Measurements from ENCODE around the gene LRIG1. TPM values are rescaled to one million over a fixed set of nuclear protein-coding genes. Genes with fewer than 3 reads are reported as not detected.

LRIG1 gene
- total RNA-seq, 1 experiment from 2014 or later = 24.1 TPM

GRCh38 chr3:66344848-66345578 is 155.8 kb downstream of the LRIG1 start:
- Histone ChIP-seq H3K4me3 (ENCODE audit: low read depth, low read length, poor library complexity, severe bottlenecking) (no peak overlapping the region), H3K36me3 (ENCODE audit: insufficient read depth, low read length, poor library complexity, severe bottlenecking) (no peaks in the 10 kb centered on the region), H3K27me3 (replicated peaks; ENCODE audit: insufficient read depth, low read depth, low read length, poor library complexity) (no peaks in the 10 kb centered on the region), H3K9me3 (ENCODE audit: low read depth, low read length, poor library complexity, severe bottlenecking) (no peaks in the 10 kb centered on the region), H3K4me1 (ENCODE audit: insufficient read depth, low read length, poor library complexity, severe bottlenecking) (no peaks in the 10 kb centered on the region), H3K27ac (ENCODE audit: low read depth, low read length, poor library complexity, severe bottlenecking) (no peak overlapping the region)
- ChIA-PET CTCF (no interaction called here), POLR2A (ENCODE audit: low non-redundant PET) (no interaction called here)
- TF ChIP-seq EZH2 (IDR thresholded peaks at IDR 0.05; ENCODE audit: borderline replicate concordance, low read depth, low read length, poor library complexity, severe bottlenecking) (no peak), CTCF (conservative IDR thresholded peaks at IDR 0.05; ENCODE audit: low read depth, low read length) (no peak)
- intact Hi-C loops (cut with micrococcal nuclease; ENCODE audit: unreplicated experiment) = no loop called here
- no TSS peak for BruUV-seq (replicated peaks)
- DNase-seq (ENCODE audit: low spot score) = no peak

GRCh38 chr3:66344391-66344811 is 156.4 kb downstream of the LRIG1 start:
- Histone ChIP-seq H3K27ac (ENCODE audit: low read depth, low read length, poor library complexity, severe bottlenecking) (no peak overlapping the region), H3K4me1 (ENCODE audit: insufficient read depth, low read length, poor library complexity, severe bottlenecking) (no peaks in the 10 kb centered on the region), H3K9me3 (ENCODE audit: low read depth, low read length, poor library complexity, severe bottlenecking) (no peaks in the 10 kb centered on the region), H3K27me3 (replicated peaks; ENCODE audit: insufficient read depth, low read depth, low read length, poor library complexity) (no peaks in the 10 kb centered on the region), H3K36me3 (ENCODE audit: insufficient read depth, low read length, poor library complexity, severe bottlenecking) (no peaks in the 10 kb centered on the region), H3K4me3 (ENCODE audit: low read depth, low read length, poor library complexity, severe bottlenecking) (no peak overlapping the region)
- intact Hi-C loops (cut with micrococcal nuclease; ENCODE audit: unreplicated experiment) = no loop called here
- ChIA-PET CTCF (no interaction called here), POLR2A (ENCODE audit: low non-redundant PET) (no interaction called here)
- no peak for TF ChIP-seq CTCF (conservative IDR thresholded peaks at IDR 0.05; ENCODE audit: low read depth, low read length)
- TF ChIP-seq EZH2 (IDR thresholded peaks at IDR 0.05; ENCODE audit: borderline replicate concordance, low read depth, low read length, poor library complexity, severe bottlenecking) = no peak
- no TSS peak for BruUV-seq (replicated peaks)
- no peak for DNase-seq (ENCODE audit: low spot score)

GRCh38 chr3:66342717-66343356 is 158.0 kb downstream of the LRIG1 start:
- H3K36me3 ChIP-seq (ENCODE audit: insufficient read depth, low read length, poor library complexity, severe bottlenecking) = no peaks in the 10 kb centered on the region
- no TSS peak for BruUV-seq (replicated peaks)
- no peak for DNase-seq (ENCODE audit: low spot score)
- intact Hi-C loops (cut with micrococcal nuclease; ENCODE audit: unreplicated experiment) = no loop called here
- H3K4me1 ChIP-seq (ENCODE audit: insufficient read depth, low read length, poor library complexity, severe bottlenecking) = no peaks in the 10 kb centered on the region
- H3K9me3 ChIP-seq (ENCODE audit: low read depth, low read length, poor library complexity, severe bottlenecking) = no peaks in the 10 kb centered on the region
- ChIA-PET CTCF (no interaction called here), POLR2A (ENCODE audit: low non-redundant PET) (no interaction called here)
- no peaks in the 10 kb centered on the region for H3K27me3 ChIP-seq (replicated peaks; ENCODE audit: insufficient read depth, low read depth, low read length, poor library complexity)
- no peak overlapping the region for H3K4me3 ChIP-seq (ENCODE audit: low read depth, low read length, poor library complexity, severe bottlenecking)
- no peak for TF ChIP-seq EZH2 (IDR thresholded peaks at IDR 0.05; ENCODE audit: borderline replicate concordance, low read depth, low read length, poor library complexity, severe bottlenecking)
- no peak for TF ChIP-seq CTCF (conservative IDR thresholded peaks at IDR 0.05; ENCODE audit: low read depth, low read length)
- no peak overlapping the region for H3K27ac ChIP-seq (ENCODE audit: low read depth, low read length, poor library complexity, severe bottlenecking)

Measured in A673 (cell line).